AG20443 (cell line): ENCODE data around the gene AGAP3.

Experiments
- DNase-seq: peaks from one replicate; pipeline ENCODE4 v3.0.0; 2012; ENCODE audit warnings: low spot score, mixed read lengths

The AGAP3 gene

GRCh38 chr7:151057989-151058780, 28.1 kb upstream of the AGAP3 start:
- DNase-seq: peak; percentile 98

- DNase-seq: no peak
These were observed 27.4 kb upstream of the AGAP3 start for GRCh38 chr7:151058781-151059366.

GRCh38 chr7:151059367-151060112, 26.7 kb upstream of the AGAP3 start, which contains the start of gene SLC4A2:
TSS of gene SLC4A2 (plus strand) at chr7:151059589. CDS start at chr7:151061988, 2,399 bp downstream.
- DNase-seq: peak; percentile 94

GRCh38 chr7:151060113-151060415, 26.2 kb upstream of the AGAP3 start:
- DNase-seq: no peak

GRCh38 chr7:151060416-151061212, 25.7 kb upstream of the AGAP3 start:
- DNase-seq: no peak

- no peak for DNase-seq
These were observed 24.8 kb upstream of the AGAP3 start for GRCh38 chr7:151061213-151062110.

- no peak for DNase-seq
These were observed 24.2 kb upstream of the AGAP3 start for GRCh38 chr7:151062111-151062398.

- peak; percentile 86 for DNase-seq
These were observed 23.7 kb upstream of the AGAP3 start for GRCh38 chr7:151062399-151063211.

- DNase-seq: peak; percentile 82
These were observed 23.1 kb upstream of the AGAP3 start for GRCh38 chr7:151063212-151063561.

GRCh38 chr7:151064454-151064853, 21.8 kb upstream of the AGAP3 start:
- no peak for DNase-seq

GRCh38 chr7:151064993-151065392, 21.3 kb upstream of the AGAP3 start:
- no peak for DNase-seq

GRCh38 chr7:151065516-151065915, 20.8 kb upstream of the AGAP3 start:
- DNase-seq: no peak

GRCh38 chr7:151066273-151066974, 19.9 kb upstream of the AGAP3 start:
- DNase-seq: no peak

GRCh38 chr7:151068069-151068773, 18.1 kb upstream of the AGAP3 start:
- no peak for DNase-seq

- DNase-seq: no peak
These were observed 16.3 kb upstream of the AGAP3 start for GRCh38 chr7:151069841-151070573.

- DNase-seq: no peak
These were observed 15.7 kb upstream of the AGAP3 start for GRCh38 chr7:151070574-151070960.

- DNase-seq: no peak
These were observed 15.0 kb upstream of the AGAP3 start for GRCh38 chr7:151071032-151071866.

- DNase-seq: no peak
These were observed 12.3 kb upstream of the AGAP3 start for GRCh38 chr7:151073990-151074389.
